GM23338 (cell line): ENCODE results near the gene LPP.

Experiments
- CREB1 ChIP-seq: fragments of 250-450 bp; sonication (Bioruptor Pico); IDR thresholded peaks from 2 replicates; pipeline ENCODE4 v1.5.0; 2020; ENCODE audit warnings: low read depth, mild to moderate bottlenecking, moderate library complexity
- CTCF ChIP-seq, 2 experiments: fragments of 200-600 bp in 1 of 2; sonication (generic) in 1 of 2; conservative IDR thresholded peaks; 2 replicates each; pipeline versions ENCODE4 v1.5.1 to v1.6.1; 2016 to 2017; ENCODE audit warnings: antibody characterized with exemption in 2 of 2, low read depth in 2 of 2, mild to moderate bottlenecking in 2 of 2, moderate library complexity in 1 of 2
- ETS1 ChIP-seq: IDR thresholded peaks from 2 replicates; pipeline ENCODE4 v1.6.1; 2016; ENCODE audit warnings: antibody characterized with exemption
- EZH2 ChIP-seq: fragments of 200-600 bp; sonication (generic); IDR thresholded peaks from one replicate; pipeline ENCODE4 v1.8.0; 2017; ENCODE audit warnings: antibody characterized with exemption, mild to moderate bottlenecking, low read depth; ENCODE audit not compliant: unreplicated experiment
- EZH2phosphoT487 ChIP-seq: fragments of 200-600 bp; sonication (generic); IDR thresholded peaks from one replicate; pipeline ENCODE4 v1.8.1; 2018; ENCODE audit warnings: antibody characterized with exemption; ENCODE audit not compliant: unreplicated experiment
- JUNB ChIP-seq: IDR thresholded peaks from one replicate; pipeline ENCODE4 v1.6.1; 2016; ENCODE audit warnings: antibody characterized with exemption; ENCODE audit not compliant: unreplicated experiment
- NANOG ChIP-seq: IDR thresholded peaks from 2 replicates; pipeline ENCODE4 v1.6.1; 2016; ENCODE audit warnings: antibody characterized with exemption, borderline replicate concordance
- POLR2AphosphoS5 ChIP-seq: IDR thresholded peaks from 2 replicates; pipeline ENCODE4 v1.6.1; 2016; ENCODE audit warnings: antibody characterized with exemption, low read depth
- REST ChIP-seq: IDR thresholded peaks from one replicate; pipeline ENCODE4 v1.6.1; 2018; ENCODE audit warnings: antibody characterized with exemption; ENCODE audit not compliant: unreplicated experiment
- ZNF114 ChIP-seq: fragments of 250-450 bp; sonication (Bioruptor Pico); IDR thresholded peaks from 2 replicates; pipeline ENCODE4 v1.5.0; 2020; ENCODE audit warnings: mild to moderate bottlenecking, moderate library complexity

- TF ChIP-seq CTCF (conservative IDR thresholded peaks at IDR 0.05; ENCODE audit: low read depth in 2 of 2) (no peak), CREB1 (CRISPR knock-in tag) (no peak), POLR2AphosphoS5 (no peak), EZH2phosphoT487 (no peak), NANOG (no peak), REST (no peak), EZH2 (no peak), JUNB (no peak), ZNF114 (CRISPR knock-in tag) (no peak), ETS1 (no peak)
Measured at GRCh38 chr3:188229177-188229576, 75.2 kb downstream of the LPP start.
